Measurements from ENCODE around the gene AFAP1.
"Not testable (repeated sequence)": the region's sequence is repeated elsewhere in the genome, so short reads cannot be mapped to it uniquely, and the experiment has no call there.

Gene AFAP1

DNA sequence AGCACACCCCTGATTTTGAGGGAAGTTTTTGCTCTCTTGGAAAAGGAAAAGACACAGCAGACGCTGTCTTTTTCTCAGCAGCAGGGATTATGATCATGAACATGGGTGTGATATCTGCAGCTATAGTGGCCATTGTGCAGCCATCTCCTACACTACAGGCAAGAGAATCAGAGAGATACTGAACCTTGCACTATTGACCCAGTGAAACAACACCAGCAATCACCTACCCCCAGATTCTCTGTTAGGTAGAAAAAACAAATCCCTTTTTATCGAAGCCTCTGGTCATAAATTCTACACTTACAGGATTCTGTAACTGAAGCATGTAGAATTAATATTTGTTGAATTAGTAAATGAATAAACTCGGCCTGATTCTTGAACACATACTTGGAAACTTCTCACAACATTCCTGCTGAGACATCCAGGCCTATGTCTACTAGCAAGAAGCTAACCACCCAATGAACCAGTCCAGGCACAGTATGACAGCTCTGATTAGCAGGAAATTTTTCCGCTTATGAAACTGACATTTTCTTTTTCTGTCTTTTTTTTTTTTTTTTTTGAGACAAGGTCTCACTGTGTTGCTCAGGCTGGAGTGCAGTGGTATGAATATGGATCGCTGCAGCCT, 5.0 kb upstream of the AFAP1 start:
- no peak for DNase-seq

DNA sequence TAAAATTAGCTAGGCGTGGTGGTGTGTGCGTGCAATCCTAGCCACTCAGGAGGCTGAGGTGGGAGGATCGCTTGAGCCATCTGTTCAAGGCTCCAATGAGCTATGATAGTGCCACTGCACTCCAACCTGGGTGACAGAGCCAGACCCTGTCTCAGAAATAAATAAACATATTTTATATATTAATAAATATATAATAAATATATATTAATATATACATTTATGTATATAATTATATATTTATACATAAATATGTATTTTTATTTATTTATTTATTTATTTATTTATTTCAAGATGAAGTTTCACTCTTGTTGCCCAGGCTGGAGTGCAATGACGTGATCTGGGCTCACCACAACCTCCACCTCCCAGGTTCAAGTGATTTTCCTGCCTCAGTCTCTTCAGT, 4.0 kb upstream of the AFAP1 start:
- not testable (repeated sequence) for DNase-seq

DNA sequence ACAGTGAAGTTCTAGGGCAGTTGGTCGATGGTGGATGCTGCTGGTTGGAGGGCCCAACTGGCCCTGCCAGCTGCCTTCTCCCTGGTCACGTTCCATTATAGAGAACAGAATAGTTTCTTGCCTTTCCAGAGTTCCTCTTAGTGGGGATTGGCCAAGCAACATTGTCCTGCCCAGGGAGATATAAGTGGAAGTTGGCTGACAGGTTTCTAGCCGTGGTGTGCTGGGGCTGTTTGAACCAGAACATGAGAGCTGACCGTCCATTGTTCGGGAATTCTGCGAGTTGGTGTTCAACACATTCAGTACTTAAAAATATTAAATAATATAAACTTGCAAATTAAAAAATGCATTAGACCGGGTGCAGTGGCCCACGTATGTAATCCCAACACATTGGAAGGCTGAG, 3.5 kb upstream of the AFAP1 start:
- DNase-seq = no peak

DNA sequence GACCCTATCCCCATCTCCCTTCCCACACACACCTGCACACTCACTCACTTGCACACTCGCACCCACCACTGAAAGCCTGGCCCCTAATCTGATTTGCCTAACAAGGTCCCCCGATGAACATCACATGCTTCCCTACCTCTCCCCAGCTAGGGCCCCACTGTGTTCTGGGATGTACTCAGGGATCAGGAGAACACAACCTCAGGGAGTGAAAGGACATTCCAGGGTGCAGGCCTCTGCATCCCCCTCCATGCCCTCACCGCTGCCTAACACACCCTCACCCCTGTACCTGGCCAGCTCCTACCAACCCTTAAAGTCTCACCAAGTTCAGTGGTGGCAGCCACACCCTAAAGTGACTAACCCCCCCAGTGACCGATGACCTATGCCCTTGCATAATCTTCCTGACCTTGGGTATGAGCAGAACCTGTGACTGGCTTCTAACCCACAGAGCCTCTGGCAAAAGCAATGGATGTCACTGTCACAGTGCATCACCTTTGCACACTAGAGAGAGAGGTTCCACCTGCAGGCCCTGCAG, 2.4 kb upstream of the AFAP1 start:
- no peak for DNase-seq

DNA sequence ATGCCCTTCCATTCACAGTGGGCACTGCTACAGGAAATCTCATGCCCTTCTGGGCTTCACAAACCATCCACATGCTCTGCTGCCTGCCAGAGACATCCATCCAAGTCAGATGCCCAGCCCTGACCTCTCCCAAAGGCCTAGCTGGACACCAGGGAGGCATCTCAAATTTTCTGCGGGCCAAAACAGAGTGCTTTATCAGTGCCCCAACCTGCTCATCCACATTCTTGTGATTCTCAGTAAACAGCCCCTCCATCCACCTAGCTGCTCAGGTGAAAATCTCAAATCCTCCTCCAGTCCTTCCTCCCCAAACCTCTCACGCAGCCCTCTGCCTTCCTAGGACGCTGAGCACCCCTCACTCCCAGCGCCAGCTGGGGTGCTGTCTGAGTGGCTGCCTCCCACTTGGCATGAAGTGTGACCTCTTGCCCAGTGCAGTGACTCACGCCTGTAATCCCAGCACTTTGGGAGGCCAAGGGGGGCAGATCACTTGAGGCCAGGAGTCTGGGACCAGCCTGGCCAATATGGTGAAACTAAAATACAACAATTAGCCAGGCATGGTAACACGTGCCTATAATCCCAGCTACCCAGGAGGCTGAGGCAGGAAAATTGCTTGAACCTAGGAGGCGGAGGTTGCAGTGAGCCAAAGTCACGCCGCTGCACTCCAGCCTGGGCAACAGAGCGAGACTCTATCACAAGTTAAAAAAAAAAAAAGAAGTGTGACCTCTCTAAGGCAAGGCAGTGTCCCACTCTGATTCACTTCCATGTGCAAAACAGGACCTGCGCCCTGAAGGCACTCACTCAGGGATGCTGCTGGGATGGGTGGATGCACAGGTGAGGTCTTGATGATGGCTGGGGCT, 1.7 kb upstream of the AFAP1 start:
- no peak for DNase-seq

DNA sequence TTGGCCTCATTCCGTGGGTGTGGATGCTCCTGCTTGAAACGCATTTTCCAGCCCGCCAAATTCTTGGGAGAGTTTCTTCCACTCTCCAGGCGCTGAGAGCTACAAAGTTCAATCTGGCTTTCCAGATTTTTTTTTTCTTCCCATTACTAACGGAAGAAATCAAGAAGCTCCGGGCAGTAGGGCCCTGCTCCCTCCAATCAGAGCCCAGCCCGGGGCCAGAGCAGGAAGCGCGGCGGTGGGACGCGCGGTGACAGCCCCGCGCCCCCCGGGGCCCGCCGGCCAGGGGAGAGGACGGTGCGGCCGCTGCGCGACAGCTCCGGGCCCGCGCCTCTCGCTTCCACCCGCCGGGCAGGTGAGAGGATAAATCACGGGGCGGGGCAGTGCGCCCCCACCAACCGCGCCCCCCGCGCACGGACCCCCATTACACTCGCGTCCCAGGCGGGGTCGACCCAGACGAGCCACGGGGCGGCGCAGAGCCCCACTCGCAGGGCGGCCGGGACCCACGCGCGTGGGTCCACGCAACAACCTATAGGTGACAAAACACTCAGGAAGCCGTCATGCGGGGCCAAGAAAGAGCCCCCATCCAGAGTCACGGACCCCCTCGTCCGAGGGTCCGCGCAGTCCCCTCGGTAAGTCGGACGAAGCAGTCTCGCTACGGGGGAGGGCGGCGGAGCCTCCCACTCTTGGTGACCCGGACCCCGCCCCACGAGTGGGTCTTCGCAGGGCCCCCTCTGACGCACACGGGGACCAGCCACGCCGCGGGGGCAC, 868 bp downstream of the AFAP1 start:
- DNase-seq = no peak

DNA sequence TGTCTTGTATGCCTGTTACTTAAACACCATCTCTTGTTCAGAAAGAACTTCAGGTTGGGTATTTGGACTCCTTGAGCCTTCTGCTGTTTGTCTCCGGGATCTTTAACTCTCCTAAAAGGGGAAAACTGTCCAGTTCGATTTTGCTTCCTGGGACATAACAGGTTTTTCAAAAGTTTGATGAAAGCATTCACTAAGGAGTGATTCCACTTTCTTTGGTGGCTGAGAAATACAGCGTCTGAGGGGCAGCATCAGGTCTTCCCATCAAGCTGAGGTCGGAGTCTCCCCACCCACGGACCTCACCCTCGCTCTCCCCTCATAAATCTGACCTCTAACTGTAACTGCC, 1.4 kb downstream of the AFAP1 start:
- DNase-seq = no peak

DNA sequence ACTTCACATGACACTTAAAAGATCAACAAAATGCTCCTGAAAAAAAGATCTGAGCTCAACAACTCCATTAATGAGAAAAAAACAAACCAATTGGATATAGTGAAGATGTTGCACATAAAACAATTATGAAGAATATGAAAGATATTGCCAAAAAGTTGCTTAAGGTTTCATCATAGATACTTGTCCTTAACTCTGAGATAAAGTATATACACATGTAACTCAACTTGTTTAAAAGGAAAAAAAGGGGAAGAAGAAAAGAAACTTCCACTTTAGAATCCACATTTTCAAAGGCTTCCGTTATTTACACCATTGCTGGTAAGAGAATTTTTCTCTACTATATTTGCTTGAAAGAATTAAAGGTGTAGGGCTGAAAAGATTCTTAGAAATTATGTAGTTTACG, 2.7 kb downstream of the AFAP1 start:
- DNase-seq = no peak

DNA sequence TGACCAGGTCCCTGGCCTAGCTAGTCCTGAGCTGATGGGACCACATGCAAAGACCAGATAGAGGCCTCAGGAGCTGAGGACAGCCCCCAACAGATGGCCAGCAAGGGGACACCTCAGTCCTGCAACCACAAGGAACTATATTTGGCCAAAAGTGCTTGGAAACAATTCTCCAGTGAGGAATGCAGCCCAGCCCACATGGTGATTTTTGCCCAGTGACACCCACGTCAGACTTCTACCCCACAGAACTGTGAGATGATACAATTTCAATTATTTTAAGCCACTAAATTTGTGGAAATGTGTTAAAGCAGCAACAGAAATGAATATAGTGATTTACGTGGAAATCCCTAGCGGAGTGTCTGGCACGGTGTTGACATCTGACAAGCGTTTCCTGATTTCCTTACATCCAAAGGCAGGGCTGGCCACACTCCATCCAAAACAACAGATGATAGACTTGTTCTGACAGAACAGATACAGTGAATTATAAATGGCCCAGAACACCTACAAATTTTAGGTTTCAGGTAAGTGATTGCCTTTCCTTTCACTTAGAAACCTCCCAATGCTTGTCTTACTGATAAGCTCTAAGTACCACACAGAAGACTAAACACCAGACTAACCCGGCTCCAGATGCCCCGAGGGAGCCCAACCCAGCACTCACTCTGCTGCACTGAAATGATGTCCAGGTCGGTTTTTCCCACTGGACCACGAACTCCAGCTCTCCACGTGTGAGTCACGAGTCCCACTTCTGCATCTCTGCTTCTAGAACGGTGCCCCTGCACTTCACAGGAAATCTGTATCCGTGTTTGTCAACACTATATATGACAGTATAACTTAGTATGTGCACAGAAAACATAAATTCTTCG, 5.8 kb downstream of the AFAP1 start:
- DNase-seq = no peak

DNA sequence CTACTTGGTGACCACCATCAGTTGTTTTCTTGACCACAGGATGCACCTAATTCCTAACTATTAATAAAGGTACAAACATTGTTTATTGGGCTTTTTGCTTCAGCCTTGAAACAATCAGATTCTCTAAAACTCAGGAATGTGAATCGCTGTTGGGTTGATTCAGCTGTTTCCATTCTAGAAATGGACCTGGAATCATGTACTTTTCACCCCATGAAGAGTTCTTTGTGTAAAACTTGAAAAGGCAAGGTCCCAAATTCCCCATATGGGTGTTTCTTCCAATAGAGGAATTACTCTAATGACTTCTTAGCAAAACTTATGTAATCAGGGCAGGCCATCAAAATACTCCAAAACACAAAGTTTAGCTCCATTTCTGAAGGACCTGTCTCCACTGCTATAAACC, 7.4 kb downstream of the AFAP1 start:
- no peak for DNase-seq

DNA sequence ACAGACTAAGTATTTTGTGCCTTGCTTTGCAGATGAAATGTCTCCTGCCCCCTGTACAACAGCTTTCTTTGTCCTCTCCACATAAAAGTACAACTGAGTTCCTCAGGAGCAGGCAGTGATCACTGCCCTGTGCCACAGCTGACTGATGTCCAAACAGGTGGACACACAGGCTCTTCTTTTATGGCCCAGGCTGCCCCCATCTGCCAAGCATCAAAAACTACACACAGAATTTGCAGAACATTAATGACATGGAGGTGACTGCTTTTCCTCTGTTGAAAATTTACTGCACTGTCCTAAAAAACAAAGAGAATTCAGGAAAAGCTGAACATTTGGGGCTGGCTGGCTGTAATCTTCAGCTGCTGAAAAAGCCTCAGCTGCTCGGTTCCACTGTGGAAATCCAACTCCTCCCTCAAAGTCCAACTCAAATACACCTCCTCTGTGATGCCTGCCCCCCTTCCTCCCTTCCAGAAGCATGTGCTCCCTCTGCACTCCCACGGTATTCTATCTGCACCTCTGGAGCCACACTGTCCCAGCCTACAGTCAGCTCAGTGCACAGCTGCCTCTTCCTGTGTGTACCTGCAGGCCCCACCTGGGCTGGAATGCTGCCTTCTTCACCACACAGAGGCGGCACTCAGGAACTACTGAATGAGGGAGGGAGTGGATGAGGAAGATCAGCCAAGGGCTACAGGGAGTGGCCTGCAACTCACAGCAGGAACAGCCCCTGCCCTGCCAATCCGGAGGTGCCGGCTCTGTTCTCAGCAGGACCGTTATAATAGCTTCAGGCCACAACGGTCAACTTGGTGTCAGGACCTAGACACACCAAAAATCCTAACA, 10.3 kb downstream of the AFAP1 start:
- DNase-seq = no peak

DNA sequence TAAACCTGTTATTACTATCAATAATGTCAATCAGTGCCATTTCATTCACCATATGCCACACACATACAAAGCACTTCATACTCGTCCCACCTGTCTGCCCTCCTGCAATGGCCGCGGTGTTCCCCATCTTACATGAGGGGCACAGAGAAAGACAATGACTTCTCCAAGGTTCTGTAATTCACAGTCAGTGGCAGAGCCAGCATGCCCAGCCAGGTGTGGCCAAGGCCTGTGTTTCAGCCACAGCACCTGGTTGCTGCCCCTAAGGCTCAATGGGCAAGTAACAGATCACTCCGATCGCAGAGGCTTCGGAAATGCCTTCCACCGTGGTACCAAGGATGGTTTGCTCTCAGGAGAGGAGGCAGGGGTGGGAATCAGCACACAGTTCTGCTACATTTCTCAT, 10.9 kb downstream of the AFAP1 start:
- DNase-seq = no peak

DNA sequence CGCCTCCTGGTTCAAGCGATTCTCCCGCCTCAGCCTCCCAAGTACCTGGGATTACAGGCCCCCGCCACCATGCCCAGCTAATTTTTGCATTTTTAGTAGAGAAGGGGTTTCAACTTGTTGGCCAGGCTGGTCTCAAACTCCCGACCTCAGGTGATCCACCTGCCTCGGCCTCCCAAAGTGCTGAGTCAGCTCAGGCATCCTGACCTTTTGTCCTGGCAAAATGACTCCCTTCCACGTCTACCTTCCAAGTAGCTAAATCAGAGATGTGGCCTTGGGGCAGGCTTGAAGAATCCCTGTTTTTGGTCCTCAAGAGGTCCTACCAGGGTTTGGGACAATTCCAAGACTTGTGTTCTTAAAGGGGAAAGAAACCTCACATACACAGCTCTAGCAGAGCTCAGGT, 12.8 kb downstream of the AFAP1 start:
- DNase-seq = no peak

DNA sequence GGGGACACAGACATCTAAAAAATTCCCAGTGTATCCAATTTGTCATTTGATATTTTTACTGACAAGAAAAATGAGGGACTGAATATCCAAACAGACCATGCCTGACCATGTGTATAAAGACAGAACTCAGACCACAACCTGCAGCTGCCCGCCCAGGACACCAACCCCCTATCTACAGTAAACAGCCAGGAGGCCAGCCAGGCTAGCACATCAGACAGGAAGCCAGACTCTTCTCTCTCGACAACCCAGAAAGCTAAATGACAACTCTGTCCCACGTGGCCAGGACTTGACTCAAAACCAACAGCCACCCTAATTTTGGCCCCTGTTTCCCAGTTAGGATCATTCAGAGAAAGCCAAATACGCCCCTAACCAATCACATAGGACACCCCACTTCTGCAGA, 15.1 kb downstream of the AFAP1 start:
- DNase-seq = no peak

DNA sequence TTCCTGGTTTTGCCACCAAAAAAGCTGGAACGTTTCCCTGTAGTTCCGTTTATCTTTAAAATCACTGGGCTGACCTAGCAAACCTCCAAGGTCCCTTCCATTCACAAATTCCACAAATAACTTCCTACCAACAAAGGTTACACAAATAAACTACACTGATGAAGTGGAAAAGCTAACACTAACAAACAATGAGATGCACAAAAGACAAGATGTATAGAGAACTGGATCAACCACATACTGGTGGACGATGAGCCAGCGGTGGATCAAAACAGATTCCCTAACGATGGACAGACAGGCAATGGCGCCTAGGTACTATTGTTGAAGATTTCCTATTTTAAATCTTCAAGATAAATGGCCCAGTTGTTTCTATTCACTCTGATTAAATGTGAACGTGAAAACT, 15.5 kb downstream of the AFAP1 start:
- no peak for DNase-seq

DNA sequence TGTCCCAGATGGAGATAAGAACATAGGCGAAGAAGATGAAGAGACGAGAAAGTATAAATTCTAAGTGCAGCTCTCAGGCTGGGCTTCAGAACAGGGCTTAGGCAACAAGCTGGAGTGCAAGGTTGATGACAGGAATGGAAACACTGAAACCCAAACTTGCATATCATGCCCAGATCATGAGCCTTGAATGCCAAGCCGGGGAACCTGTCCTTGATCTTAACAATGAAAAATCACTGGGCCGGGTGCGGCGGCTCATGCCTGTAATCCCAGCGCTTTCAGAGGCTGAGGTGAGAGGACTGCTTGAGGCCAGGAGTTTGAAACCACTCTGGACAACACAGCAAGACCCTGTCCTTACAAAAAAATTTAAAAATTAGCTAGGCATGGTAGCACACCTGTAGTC, 17.2 kb downstream of the AFAP1 start:
- no peak for DNase-seq

DNA sequence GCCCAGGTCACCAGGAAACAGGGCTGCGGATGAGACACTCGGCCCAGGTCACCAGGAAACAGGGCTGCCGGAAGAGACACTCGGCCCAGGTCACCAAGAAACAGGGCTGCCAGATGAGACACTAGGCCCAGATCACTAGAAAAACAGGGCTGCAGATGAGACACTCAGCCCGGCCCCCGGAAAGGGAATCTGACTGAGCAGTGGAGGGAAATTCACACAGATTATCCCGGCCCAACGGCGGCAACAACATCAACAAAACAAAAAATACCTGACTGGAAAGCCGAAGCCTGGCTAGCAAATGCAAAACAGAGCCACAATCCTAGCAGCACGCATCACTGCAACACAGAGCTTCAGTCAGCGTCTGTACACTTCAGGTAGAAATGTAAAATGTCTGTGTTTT, 20.7 kb downstream of the AFAP1 start:
- DNase-seq = no peak

DNA sequence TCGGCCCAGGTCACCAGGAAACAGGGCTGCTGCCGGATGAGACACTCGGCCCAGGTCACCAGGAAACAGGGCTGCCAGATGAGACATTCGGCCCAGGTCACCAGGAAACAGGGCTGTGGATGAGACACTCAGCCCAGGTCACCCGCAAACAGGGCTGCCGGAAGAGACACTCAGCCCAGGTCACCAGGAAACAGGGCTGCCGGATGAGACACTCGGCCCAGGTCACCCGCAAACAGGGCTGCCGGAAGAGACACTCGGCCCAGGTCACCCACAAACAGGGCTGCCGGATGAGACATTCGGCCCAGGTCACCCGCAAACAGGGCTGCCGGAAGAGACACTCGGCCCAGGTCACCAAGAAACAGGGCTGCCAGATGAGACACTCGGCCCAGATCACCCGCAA, 21.5 kb downstream of the AFAP1 start:
- DNase-seq = not testable (repeated sequence)

DNA sequence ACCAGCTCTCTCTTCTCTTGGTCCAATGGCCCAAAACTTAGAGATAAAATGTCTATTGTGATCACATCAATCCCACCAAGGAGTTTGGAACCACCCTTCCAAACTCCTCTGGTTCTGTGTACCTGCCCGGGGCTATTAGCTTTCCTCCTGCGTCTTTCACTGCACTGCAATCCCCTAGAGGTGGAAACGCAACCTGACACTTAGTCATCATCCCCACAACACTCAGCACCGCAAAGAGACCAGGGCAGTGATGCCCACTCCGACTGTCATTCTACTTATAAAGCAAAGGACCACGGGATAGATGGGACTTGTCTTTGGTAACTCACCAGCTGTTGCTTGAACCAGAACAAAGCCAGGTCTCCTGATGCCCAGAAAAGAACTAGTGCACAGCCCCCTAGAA, 22.0 kb downstream of the AFAP1 start:
- DNase-seq = no peak

DNA sequence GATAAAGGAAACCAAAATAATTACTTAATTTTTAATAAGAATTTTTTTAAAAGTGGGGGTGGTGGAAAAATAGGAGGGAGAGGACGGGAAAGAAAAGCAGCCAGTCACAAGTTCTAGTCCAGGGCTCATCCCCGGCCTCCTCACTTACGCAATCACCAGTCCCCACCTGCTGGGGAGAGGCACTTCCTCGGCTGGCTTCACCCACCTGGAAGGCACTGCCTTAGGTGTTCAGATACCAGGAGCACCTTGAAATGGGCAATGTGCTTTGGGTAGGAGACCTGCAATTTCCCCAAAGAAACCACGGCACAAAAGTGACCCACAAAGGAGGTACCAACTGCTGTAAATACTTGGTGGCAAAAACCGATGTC, 23.8 kb downstream of the AFAP1 start:
- DNase-seq = no peak

DNA sequence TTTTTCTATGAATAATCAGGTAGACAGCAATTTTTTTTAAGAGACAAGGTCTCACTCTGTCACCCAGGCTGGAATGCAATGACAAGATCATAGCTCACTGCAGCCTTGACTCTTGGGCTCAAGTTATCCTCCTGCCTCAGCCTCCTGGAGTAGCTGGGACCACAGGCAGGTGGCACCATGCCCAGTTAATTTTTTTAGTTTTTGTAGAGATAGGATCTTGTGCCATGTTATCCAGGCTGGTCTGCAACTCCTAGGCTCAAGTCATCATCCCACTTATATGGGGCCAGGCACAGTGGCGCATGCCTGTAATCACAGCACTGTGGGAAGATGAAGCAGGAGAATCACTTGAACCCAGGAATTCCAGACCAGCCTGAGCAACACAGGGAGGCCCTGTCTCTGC, 26.8 kb downstream of the AFAP1 start:
- no peak for DNase-seq

DNA sequence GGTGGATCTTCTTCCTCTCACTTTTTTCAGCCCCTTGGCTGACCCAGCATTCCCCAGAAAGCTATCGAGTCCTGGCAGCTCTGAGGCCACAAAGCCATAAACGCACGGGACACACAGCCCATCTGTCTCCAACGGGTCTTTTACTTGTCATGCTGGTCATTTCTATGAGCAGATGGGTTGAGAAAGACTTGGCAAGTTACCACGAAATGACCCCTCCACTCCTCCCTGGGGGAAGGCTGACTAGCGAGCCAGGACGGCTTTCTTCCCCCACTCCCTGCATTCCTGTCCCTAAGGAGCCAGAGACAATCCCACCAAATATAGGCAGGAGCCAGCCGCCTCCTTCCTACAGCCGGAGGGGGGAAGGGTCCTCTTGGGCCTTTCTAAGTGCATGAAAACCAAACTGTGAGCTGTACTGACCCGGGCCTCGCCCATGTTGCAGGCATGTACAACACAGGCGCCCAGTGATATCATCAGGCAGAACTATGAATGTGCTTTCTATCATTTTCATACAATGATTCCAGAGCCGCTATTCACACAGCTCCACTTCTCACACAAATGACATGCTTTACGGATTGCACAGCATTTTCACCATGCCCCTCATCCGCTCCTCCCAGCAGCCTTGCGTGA, 28.6 kb downstream of the AFAP1 start:
- DNase-seq = no peak

All from NCI-H2171 (cell line).